ENCODE measurements around the gene SLC12A3.

- TF ChIP-seq POLR2A (IDR thresholded peaks at IDR 0.05) (no peak), CTCF (IDR thresholded peaks at IDR 0.05) (no peak)
Observed at GRCh38 chr16:56884026-56884582, 19.1 kb downstream of the SLC12A3 start.
